HG02970 (cell line): ENCODE results near the gene TBC1D22A.

Source experiments
- ATAC-seq: cut with Tn5 transposase; IDR thresholded peaks from one replicate; pipeline ENCODE4 v1.9.1; 2021; ENCODE audit warnings: mild to moderate bottlenecking, moderate library complexity, moderate number of reproducible peaks; ENCODE audit not compliant: unreplicated experiment, low FRiP score

TBC1D22A gene

GRCh38 chr22:47120399-47120798 is 357.9 kb downstream of the TBC1D22A start:
- no peak for ATAC-seq

GRCh38 chr22:47121791-47122190 is 359.3 kb downstream of the TBC1D22A start:
- ATAC-seq = no peak

- no peak for ATAC-seq
Observed at GRCh38 chr22:47122441-47123000, 360.1 kb downstream of the TBC1D22A start.

GRCh38 chr22:47123006-47123826 is 360.8 kb downstream of the TBC1D22A start:
- ATAC-seq = no peak

GRCh38 chr22:47123827-47124442 is 361.5 kb downstream of the TBC1D22A start:
- ATAC-seq = no peak

GRCh38 chr22:47124451-47124881 is 362.0 kb downstream of the TBC1D22A start:
- no peak for ATAC-seq

GRCh38 chr22:47124961-47125360 is 362.5 kb downstream of the TBC1D22A start:
- no peak for ATAC-seq

GRCh38 chr22:47125603-47126002 is 363.2 kb downstream of the TBC1D22A start:
- ATAC-seq = no peak

GRCh38 chr22:47126344-47126811 is 363.9 kb downstream of the TBC1D22A start:
- no peak for ATAC-seq

GRCh38 chr22:47127441-47127871 is 365.0 kb downstream of the TBC1D22A start:
- ATAC-seq = no peak

- no peak for ATAC-seq
Observed at GRCh38 chr22:47128216-47128615, 365.8 kb downstream of the TBC1D22A start.

- no peak for ATAC-seq
Observed at GRCh38 chr22:47128622-47129215, 366.3 kb downstream of the TBC1D22A start.

- no peak for ATAC-seq
Observed at GRCh38 chr22:47129902-47130635, 367.6 kb downstream of the TBC1D22A start.

- ATAC-seq = no peak
Observed at GRCh38 chr22:47130883-47131631, 368.6 kb downstream of the TBC1D22A start.

- ATAC-seq = no peak
Observed at GRCh38 chr22:47131632-47132427, 369.4 kb downstream of the TBC1D22A start.

GRCh38 chr22:47132428-47132825 is 370.0 kb downstream of the TBC1D22A start:
- ATAC-seq = no peak

- ATAC-seq = no peak
Observed at GRCh38 chr22:47133061-47133969, 370.9 kb downstream of the TBC1D22A start.

GRCh38 chr22:47134222-47134621 is 371.8 kb downstream of the TBC1D22A start:
- no peak for ATAC-seq
